Skin of body (tissue), 2 donors: ENCODE measurements around the gene DLX2. TPM values are rescaled to one million over a fixed set of nuclear protein-coding genes. Genes with fewer than 3 reads are reported as not detected.

Experiments
- DNase-seq: peaks from one replicate; lab custom pipeline; 2025; lab: John Stamatoyannopoulos, UW
- total RNA-seq: library from RNA; depleted of rRNA; stranded (reverse); fragments of >200 nt; gene quantifications from one replicate; pipeline ENCODE4 v1.2.3, GENCODE V29; 2014

DLX2 gene
- total RNA-seq, 1 donor from 2014 or later, result 0.99 TPM

GRCh38 chr2:172094294-172095145 lies 8.2 kb downstream of the DLX2 start:
- no peak for DNase-seq

- DNase-seq, result no peak
Measured at GRCh38 chr2:172093416-172094293, 9.0 kb downstream of the DLX2 start.

- DNase-seq, result no peak
Measured at GRCh38 chr2:172092716-172093415, 9.8 kb downstream of the DLX2 start.

GRCh38 chr2:172091761-172092566 lies 10.7 kb downstream of the DLX2 start:
- DNase-seq, result no peak

- DNase-seq, result no peak
Measured at GRCh38 chr2:172091000-172091641, 11.6 kb downstream of the DLX2 start.

GRCh38 chr2:172090044-172090961 lies 12.4 kb downstream of the DLX2 start:
- no peak for DNase-seq

- no peak for DNase-seq
Measured at GRCh38 chr2:172089633-172090032, 13.1 kb downstream of the DLX2 start.

- no peak for DNase-seq
Measured at GRCh38 chr2:172089005-172089504, 13.6 kb downstream of the DLX2 start.

- no peak for DNase-seq
Measured at GRCh38 chr2:172088245-172089004, 14.3 kb downstream of the DLX2 start.

GRCh38 chr2:172087780-172088244 lies 14.9 kb downstream of the DLX2 start:
- no peak for DNase-seq

- no peak for DNase-seq
Measured at GRCh38 chr2:172087207-172087779, 15.4 kb downstream of the DLX2 start.

GRCh38 chr2:172086241-172087206 lies 16.2 kb downstream of the DLX2 start:
- no peak for DNase-seq

- DNase-seq, result no peak
Measured at GRCh38 chr2:172085460-172086159, 17.1 kb downstream of the DLX2 start, which contains the start of gene DLX1. Gene DLX1, plus strand, starts transcription at chr2:172085507. Its CDS starts 171 bp downstream, at chr2:172085678.

GRCh38 chr2:172084645-172085459 lies 17.8 kb downstream of the DLX2 start:
- DNase-seq, result peak; percentile 81

GRCh38 chr2:172084395-172084644 lies 18.4 kb downstream of the DLX2 start:
- DNase-seq, result no peak
